Panc1 (cell line): ENCODE measurements around the gene PIP5K1C. TPM values are rescaled to one million over a fixed set of nuclear protein-coding genes. Genes with fewer than 3 reads are reported as not detected.

ENCODE experiments used
- ATAC-seq: fragments of 200-7000 bp; cut with Tn5 transposase; 2 replicates; pipeline ENCODE4 v1.9.1; 2020; ENCODE audit warnings: mild to moderate bottlenecking, moderate library complexity
- BruUV-seq: library from RNA; stranded (reverse); fragments of 400-500 nt; replicated peaks from 2 replicates; lab custom pipeline; 2021; lab: Mats Ljungman, UMichigan
- CTCF ChIA-PET: fragments of 300-600 bp; sonication (Branson Sonifier 250); formaldehyde crosslinking; loops from one replicate; lab custom pipeline; 2022; ENCODE audit warnings: antibody characterized with exemption; lab: Charles Lee
- POLR2A ChIA-PET: fragments of 300-600 bp; sonication (Branson Sonifier 250); formaldehyde crosslinking; loops from one replicate; lab custom pipeline; 2022; ENCODE audit warnings: antibody characterized with exemption; lab: Charles Lee
- DNase-seq: peaks from one replicate; pipeline ENCODE4 v3.0.0-alpha.2; 2010; ENCODE audit warnings: low read depth, low spot score
- H3K27ac ChIP-seq: 2 replicates; pipeline ENCODE4 v1.5.1; 2011; ENCODE audit warnings: mild to moderate bottlenecking, low read length, inconsistent platforms
- H3K27me3 ChIP-seq: fragments of 200-500 bp; sonication (Bioruptor generic); 2 replicates; pipeline ENCODE4 v1.6.0; 2014; ENCODE audit warnings: low read length, inconsistent platforms; ENCODE audit not compliant: control insufficient read depth, insufficient read depth
- H3K36me3 ChIP-seq: fragments of 200-500 bp; sonication (Bioruptor generic); 2 replicates; pipeline ENCODE4 v1.5.1; 2014; ENCODE audit warnings: inconsistent platforms, mild to moderate bottlenecking, low read length, moderate library complexity; ENCODE audit not compliant: control insufficient read depth, insufficient read depth
- H3K4me1 ChIP-seq: 2 replicates; pipeline ENCODE4 v1.5.1; 2011; ENCODE audit warnings: inconsistent platforms, mild to moderate bottlenecking, low read length, moderate library complexity; ENCODE audit not compliant: control insufficient read depth, insufficient read depth
- H3K4me3 ChIP-seq, 2 experiments: 2 replicates each; pipeline ENCODE4 v1.5.1; 2011 to 2012; ENCODE audit warnings: low read depth in 2 of 2, low read length in 2 of 2, mild to moderate bottlenecking in 2 of 2, inconsistent platforms in 1 of 2, moderate library complexity in 1 of 2
- H3K9me3 ChIP-seq: fragments of 200-500 bp; sonication (Bioruptor generic); 2 replicates; pipeline ENCODE4 v1.5.1; 2014; ENCODE audit warnings: low read depth, mild to moderate bottlenecking, inconsistent platforms, low read length, moderate library complexity; ENCODE audit not compliant: control insufficient read depth, insufficient read depth
- CTCF ChIP-seq: fragments of 450-650 bp; IDR thresholded peaks from 2 replicates; pipeline ENCODE4 v1.5.1; 2017; ENCODE audit warnings: mild to moderate bottlenecking
- POLR2AphosphoS5 ChIP-seq: IDR thresholded peaks from 2 replicates; pipeline ENCODE4 v1.6.1; 2012; ENCODE audit warnings: mild to moderate bottlenecking, low read depth, low read length, moderate library complexity
- REST ChIP-seq, 2 experiments: IDR thresholded peaks; 2 replicates each; pipeline ENCODE4 v1.6.1; 2011 to 2012; ENCODE audit warnings: low read depth in 2 of 2, control low read depth in 1 of 2, low read length in 1 of 2, mild to moderate bottlenecking in 1 of 2, moderate library complexity in 1 of 2; ENCODE audit not compliant: insufficient read depth in 1 of 2
- SIN3A ChIP-seq: IDR thresholded peaks from 2 replicates; pipeline ENCODE4 v1.6.1; 2012; ENCODE audit warnings: low read depth, mild to moderate bottlenecking, low read length, moderate library complexity, borderline replicate concordance; ENCODE audit not compliant: insufficient read depth
- TCF7L2 ChIP-seq: IDR thresholded peaks from 2 replicates; pipeline ENCODE4 v1.6.1; 2011; ENCODE audit warnings: mild to moderate bottlenecking, low read depth, low read length, inconsistent platforms
- in situ Hi-C: cut with HindIII; loops from 2 replicates; pipeline ENCODE4 v1.10.0; 2016; ENCODE audit warnings: low sequenced_read_pairs, low pct_unique_long_range_greater_than_20kb
- intact Hi-C: fragments of 100-400 bp; cut with micrococcal nuclease; formaldehyde crosslinking; loops from one replicate; pipeline ENCODE4 v1.10.0; 2022; ENCODE audit not compliant: unreplicated experiment
- total RNA-seq: library from RNA; stranded (reverse); gene quantifications from one replicate; pipeline ENCODE4 v1.2.1, GENCODE V29; 2021; ENCODE audit not compliant: unreplicated experiment

The PIP5K1C gene
- total RNA-seq, 1 experiment from 2014 or later = 30.6 TPM

GRCh38 chr19:3672575-3672948, 27.7 kb downstream of the PIP5K1C start:
- Histone ChIP-seq H3K4me3 (no peak overlapping the region), H3K4me1 (peaks cover 7% of the 10 kb centered on the region; the same call in 1 of the 2 replicates), H3K9me3 (no peaks in the 10 kb centered on the region), H3K36me3 (no peaks in the 10 kb centered on the region), H3K27me3 (no peaks in the 10 kb centered on the region), H3K27ac (no peak overlapping the region)
- POLR2A ChIA-PET = no interaction called here
- in situ Hi-C loops (no loop called here), intact Hi-C loops (no loop called here)
- no TSS peak for BruUV-seq
- no peak; the same call in 1 of the 2 replicates for ATAC-seq
- TF ChIP-seq POLR2AphosphoS5 = no peak
- TF ChIP-seq SIN3A = no peak
- no peak for TF ChIP-seq TCF7L2
- no peak for TF ChIP-seq REST (IDR thresholded peaks at IDR 0.05; ENCODE audit: insufficient read depth in 1 of 2, low read depth in 2 of 2, low read length in 1 of 2)
- TF ChIP-seq CTCF = no peak
- no peak for DNase-seq
- CTCF ChIA-PET = no interaction called here

GRCh38 chr19:3671680-3672574, 28.3 kb downstream of the PIP5K1C start:
- Histone ChIP-seq H3K4me3 (no peak overlapping the region), H3K36me3 (no peaks in the 10 kb centered on the region), H3K4me1 (peaks cover 7% of the 10 kb centered on the region; the same call in 1 of the 2 replicates), H3K27ac (no peak overlapping the region), H3K27me3 (no peaks in the 10 kb centered on the region), H3K9me3 (no peaks in the 10 kb centered on the region)
- BruUV-seq = no TSS peak
- ChIA-PET POLR2A (no interaction called here), CTCF (no interaction called here)
- TF ChIP-seq CTCF (no peak), SIN3A (no peak), TCF7L2 (no peak), POLR2AphosphoS5 (no peak), REST (IDR thresholded peaks at IDR 0.05; ENCODE audit: insufficient read depth in 1 of 2, low read depth in 2 of 2, low read length in 1 of 2) (no peak)
- intact Hi-C loops = no loop called here
- peak; percentile 17; the same call in 1 of the 2 replicates for ATAC-seq
- in situ Hi-C loops = no loop called here
- DNase-seq = no peak
